NCI-H187 treated with DMSO at 0.1 percent for 48 hours (cell line): ENCODE measurements around the gene NUP188.

ENCODE experiments used
- DNase-seq: peaks from one replicate; lab custom pipeline; 2025; lab: John Stamatoyannopoulos, UW

NUP188 gene, protein sequence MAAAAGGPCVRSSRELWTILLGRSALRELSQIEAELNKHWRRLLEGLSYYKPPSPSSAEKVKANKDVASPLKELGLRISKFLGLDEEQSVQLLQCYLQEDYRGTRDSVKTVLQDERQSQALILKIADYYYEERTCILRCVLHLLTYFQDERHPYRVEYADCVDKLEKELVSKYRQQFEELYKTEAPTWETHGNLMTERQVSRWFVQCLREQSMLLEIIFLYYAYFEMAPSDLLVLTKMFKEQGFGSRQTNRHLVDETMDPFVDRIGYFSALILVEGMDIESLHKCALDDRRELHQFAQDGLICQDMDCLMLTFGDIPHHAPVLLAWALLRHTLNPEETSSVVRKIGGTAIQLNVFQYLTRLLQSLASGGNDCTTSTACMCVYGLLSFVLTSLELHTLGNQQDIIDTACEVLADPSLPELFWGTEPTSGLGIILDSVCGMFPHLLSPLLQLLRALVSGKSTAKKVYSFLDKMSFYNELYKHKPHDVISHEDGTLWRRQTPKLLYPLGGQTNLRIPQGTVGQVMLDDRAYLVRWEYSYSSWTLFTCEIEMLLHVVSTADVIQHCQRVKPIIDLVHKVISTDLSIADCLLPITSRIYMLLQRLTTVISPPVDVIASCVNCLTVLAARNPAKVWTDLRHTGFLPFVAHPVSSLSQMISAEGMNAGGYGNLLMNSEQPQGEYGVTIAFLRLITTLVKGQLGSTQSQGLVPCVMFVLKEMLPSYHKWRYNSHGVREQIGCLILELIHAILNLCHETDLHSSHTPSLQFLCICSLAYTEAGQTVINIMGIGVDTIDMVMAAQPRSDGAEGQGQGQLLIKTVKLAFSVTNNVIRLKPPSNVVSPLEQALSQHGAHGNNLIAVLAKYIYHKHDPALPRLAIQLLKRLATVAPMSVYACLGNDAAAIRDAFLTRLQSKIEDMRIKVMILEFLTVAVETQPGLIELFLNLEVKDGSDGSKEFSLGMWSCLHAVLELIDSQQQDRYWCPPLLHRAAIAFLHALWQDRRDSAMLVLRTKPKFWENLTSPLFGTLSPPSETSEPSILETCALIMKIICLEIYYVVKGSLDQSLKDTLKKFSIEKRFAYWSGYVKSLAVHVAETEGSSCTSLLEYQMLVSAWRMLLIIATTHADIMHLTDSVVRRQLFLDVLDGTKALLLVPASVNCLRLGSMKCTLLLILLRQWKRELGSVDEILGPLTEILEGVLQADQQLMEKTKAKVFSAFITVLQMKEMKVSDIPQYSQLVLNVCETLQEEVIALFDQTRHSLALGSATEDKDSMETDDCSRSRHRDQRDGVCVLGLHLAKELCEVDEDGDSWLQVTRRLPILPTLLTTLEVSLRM (N-terminal part only)

DNA sequence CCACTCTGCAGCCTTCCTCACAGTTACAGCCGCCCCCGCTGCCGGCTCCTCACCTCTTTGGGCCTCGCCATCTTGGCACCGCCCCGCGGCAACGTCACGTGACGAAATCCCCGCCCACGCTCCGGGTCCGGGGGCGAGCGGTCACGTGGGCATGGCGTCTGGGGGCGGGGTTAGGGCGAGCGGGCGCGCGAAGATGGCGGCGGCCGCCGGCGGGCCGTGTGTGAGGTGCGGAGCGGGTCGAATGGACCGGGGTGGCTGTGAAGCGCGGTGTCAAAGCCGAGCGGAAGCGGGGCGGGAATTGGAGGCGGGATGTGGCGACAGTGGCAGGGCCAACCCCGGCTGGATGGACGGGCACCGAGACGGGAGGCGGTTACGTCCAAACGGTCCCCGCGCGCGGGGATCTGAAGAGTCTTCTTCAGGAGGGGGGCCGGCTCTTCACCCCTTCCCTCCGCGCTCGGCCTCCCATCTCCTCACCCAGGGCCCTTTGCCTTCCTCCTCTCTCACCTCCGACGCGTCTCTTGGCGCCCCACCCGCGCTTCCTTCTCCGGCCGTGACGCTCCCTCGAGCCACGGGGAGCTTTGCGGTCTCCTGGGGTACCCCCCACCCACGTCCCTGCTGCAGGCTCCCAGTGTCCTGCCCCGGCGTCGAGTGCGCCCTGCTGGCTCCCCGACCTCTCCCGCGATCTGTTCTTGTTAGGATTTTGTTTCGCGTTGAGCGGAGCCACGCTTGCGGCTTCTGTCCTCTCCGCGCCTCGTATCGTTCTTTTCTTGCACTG, at the start of gene NUP188, which contains the start of gene DOLK:
Gene NUP188, plus strand, starts transcription at position 173 of the 775 bp plus-strand sequence. Its CDS starts 21 bp downstream, at position 194.
Gene DOLK, minus strand, starts transcription at position 77 of the 775 bp plus-strand sequence. CDS start 300 bp downstream, outside the sequence.
- DNase-seq: no peak

DNA sequence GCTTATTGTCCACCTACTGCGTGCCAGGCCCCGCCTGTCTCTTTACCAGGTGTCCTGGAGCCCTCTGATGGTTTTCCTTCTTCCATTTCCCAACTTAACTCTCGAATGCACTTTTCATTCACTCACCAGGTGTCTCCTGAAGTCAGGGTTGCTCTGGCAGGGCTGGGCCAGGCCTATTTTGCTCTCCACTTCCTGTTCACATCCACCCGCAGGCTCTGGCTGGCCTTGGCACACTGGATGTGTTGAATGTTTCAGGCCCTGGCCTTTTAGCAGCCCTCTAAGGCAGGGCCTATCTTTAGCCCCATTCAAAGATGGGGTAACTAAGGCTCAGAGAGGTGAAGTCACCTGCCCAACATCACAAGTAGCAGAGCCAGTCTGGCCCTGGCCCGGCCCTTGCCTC, 49.1 kb upstream of the NUP188 start:
- DNase-seq: no peak

DNA sequence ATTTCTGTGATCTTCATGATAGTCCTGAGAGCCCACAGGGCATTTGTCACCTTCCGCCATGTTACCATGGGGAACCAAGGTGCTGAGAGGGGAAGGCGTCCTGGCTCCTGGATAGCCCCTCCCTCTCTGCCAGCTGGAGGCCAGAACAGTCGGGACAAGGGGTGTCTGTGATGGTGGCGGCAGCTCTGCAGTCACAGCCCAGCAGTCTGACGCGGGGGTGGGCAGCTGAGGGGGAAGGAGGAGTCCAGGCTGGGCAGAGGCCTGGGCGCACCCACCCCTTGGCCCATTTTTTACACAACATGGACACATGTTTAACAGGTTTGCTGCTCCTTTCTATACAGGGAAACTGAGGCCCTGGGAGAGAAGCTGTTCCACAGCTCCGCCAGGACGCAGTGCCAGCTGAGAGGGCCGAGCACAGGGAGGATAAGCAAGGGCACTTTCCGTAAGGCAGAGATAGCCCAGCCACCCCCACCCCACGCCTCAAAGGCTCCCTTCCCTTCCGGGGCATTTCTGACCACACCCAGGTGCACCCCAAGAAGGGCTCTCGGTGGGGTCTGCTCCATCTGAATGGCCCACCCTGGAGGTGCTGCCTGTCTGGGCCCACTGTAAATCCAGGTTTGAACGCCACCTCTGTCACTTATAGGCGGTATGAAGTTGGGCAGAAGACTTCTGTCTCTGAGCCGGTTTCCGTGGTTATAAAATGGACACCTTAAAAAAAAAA, 48.5 kb upstream of the NUP188 start:
- no peak for DNase-seq

DNA sequence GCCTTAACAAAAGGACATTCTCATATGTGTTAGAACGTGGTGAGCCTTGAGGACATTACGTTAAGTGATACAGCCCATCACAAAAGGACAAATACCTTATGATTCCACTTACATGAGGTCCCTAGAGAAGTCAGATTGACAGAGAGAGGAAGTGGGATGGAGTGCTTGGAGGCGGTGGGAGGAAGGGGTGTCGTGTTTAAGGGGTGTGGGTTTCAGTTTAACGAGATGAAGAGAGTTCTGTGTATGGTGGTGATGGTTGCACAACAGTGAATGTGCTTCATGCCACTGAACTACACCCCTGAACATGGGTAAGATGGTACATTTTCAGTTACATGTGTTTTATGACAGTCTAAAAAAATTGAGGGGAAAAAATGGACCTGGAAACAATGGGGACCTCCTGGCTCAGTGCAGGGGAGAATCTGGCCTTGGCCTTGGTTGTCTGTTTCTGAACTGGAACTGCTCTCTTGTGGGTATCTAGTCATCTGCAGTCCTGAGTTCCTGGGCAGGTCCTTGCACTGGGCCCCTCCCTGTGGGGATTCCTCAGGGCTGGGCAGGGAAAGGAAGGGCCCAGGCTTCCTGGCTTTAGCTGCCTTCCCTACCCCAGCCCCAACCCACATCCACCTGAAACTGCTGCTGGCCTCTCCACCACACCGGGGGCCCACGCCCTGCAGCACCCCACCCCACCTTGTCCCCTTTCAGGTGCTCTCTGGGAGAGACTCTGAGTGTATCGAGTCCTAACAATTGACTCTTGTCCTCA, 47.8 kb upstream of the NUP188 start:
- no peak for DNase-seq

DNA sequence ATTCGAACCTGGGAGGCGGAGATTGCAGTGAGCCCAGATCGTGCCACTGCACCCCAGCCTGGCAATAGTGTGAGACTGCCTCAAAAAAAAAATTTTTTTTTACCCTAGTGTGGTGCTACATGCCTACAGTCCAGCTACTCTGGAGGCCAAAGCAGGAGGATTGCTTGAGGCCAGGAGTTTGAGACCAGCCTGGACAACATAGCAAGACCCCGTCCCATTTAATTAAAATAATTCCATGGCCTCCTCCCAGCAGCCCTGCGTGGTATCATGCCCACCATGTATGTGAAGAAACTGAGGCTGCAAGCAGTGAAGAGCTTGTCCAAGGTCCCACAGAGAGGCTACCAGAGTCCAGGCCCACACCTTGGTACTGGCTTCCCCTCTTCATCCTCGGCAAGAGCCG, 46.1 kb upstream of the NUP188 start:
- DNase-seq: no peak

DNA sequence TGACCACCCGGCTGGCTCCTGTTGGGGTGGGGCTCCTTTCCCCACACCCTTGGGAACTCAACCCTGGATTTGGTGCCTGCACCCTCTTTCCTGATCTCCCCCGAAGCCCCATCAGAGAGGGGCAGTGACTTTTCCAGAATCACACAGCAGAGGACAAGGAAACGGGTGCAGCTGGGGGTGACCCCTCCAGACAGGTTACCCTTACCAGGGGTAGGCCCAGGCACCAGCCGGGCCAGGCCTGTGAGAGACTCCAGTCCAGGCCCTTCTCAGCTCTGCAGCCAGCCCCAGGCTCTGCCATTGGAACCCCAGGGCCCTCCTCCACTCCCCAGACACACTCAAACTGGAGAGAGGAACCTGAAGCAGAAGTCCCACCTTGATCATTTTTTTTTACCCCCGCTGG, 45.7 kb upstream of the NUP188 start:
- no peak for DNase-seq

DNA sequence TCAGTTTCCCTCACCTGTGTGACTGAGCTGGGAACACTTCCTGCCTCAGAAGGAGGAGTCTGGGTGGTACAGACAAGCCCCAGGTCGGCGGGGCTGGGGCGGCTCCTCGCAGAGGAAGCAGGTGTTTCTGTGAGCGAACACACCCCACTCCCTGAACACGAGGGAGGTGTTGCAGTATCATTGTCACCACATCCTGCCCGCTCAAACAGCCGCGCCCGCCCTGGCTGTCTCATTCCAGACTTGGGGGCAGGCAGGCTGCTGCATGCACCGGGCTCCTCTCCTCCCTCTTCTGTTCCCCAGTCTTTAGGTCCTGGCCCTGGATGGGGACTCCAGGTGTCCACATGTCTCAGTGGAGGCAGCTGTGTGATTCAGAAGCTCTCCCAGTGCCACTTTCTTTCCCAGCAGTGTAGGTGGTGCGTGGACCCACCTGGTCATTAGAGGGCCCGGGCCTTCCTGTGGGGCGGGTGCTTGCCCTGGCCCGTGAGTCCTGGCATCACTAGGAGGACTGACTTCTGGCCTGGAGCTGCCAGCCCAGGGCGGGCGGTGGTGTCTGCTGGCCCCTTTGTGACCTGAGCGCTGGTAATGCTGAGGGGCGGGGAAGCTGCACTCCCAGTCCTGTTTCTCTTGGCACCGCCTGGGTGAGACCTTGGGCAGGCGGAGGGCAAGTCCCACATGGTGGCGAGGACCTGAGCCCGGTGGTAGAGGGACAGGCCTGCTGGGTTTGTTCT, 45.0 kb upstream of the NUP188 start:
- DNase-seq: no peak

DNA sequence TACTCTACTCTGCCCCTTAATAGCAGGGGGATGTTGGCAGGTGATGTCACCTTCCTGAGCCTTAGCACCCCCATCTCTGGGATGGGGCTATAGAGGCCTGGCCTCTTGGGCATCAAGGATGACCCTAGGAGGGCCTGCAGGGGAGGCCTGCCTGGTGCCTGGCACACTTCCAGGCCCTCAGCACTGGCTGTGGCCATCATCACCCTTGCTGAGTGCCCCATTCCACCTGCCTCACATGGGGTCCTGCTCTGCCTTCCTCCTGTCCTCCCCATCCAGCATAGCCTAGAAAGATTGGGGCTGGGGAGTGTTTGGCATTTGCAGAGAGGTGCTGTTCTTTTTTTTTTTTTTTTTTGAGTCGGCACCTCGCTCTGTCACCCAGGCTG, 44.4 kb upstream of the NUP188 start:
- DNase-seq: no peak

DNA sequence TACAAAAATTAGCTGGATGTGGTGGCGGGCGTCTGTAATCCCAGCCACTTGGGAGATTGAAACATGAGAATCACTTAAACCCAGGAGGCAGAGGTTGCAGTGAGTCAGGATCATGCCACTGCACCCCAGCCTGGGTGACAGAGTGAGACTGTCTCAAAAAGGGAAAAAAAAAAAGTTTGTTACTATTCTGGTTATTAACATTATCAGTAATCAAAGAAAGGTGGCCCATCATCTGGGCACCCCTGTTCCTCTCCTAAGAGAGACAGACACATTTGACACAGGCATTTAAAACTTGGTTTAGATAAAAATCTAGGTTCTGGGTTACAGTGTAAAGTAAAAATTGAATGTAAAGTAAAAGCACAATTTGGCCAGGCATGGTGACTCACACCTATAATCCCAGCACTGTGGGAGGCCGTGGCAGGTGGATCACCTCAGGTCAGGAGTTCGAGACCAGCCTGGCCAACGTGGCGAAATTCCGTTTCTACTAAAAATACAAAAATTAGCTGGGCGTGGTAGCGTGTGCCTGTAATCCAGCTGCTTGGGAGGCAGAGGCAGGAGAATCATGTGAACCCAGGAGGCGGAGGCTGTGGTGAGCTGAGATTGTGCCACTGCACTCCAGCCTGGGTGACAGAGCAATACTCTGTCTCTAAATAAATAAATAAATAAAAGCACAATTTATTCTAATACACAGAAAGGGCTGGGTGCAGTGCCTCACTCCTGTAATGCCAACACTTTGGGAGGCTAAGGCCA, 43.5 kb upstream of the NUP188 start:
- no peak for DNase-seq

DNA sequence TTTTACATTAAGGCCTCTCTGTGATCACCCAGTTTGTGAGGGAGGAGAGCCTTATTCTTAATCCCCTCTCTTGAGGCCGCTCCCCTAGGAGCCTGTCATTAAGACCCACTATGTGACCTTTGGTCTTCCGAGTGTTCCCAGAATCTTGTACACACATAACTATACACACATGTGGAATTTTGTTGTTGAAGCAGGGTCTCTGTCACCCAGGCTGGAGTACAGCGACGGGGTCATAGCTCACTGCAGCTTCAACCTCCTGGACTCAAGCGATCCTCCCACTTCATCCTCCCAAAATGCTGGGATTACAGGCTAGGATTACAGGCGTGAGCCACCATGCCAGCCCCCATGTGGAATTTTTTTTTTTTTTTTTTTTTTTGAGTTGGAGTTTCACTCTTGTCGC, 41.5 kb upstream of the NUP188 start:
- no peak for DNase-seq

DNA sequence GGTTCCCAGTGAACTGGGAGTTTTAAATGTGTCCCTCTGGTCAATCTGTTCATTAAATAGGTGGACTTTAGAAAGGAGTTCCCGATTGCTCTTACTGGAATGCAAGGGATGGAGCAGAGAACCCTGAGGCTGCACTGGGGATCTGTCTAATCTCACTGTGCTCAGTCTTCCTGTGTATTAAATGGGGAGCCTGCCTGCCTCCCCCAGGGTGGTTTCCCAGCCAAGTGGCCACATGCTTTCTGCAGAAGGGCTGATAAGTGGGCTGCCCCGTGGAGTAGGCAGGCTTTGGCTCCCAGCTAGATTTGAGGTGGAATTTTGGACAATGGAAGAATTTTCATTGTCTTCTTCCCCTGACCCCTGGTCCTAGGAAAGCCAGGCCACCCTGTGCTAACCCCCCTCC, 40.8 kb upstream of the NUP188 start:
- no peak for DNase-seq

DNA sequence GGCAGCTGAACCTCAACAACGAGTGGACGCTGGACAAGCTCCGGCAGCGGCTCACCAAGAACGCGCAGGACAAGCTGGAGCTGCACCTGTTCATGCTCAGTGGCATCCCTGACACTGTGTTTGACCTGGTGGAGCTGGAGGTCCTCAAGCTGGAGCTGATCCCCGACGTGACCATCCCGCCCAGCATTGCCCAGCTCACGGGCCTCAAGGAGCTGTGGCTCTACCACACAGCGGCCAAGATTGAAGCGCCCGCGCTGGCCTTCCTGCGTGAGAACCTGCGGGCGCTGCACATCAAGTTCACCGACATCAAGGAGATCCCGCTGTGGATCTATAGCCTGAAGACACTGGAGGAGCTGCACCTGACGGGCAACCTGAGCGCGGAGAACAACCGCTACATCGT, 39.1 kb upstream of the NUP188 start:
- no peak for DNase-seq

DNA sequence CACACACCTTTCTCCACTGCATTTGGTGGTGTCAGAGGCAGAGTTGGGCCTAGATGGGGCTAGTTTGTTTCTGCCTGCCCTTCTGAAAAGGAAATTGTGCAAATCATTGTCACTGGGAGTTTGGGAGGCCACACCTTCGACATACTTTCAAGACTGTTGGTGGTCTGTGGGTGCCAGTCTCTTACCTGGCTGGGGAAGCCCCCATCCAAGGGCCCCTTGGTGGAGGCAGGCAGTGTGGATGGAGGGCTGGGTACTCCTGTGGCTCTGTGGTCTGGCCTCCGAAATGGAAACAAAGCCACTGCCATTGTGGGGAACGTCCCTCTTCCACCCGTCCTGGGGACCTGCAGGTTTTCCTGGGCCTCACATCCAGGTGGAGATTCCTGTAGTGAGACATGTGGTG, 37.6 kb upstream of the NUP188 start:
- DNase-seq: no peak

DNA sequence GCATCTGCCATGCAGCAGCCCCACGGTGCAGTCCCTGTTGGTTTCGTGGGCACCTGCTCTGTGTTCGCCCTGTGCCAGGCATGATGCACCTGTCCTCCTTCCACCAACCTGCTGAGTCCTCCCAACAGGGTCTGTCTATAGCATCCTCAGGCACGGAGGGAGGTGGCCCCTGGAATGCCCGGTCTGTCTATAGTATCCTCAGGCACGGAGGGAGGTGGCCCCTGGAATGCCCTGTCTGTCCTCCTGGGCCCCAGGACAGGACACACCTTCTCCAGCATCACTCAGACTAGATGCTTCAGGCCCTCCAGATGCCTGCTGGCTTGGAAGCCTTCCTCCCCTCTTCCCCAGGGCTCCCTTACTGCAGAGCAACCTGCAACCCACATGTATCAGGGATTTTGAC, 36.6 kb upstream of the NUP188 start:
- DNase-seq: no peak

DNA sequence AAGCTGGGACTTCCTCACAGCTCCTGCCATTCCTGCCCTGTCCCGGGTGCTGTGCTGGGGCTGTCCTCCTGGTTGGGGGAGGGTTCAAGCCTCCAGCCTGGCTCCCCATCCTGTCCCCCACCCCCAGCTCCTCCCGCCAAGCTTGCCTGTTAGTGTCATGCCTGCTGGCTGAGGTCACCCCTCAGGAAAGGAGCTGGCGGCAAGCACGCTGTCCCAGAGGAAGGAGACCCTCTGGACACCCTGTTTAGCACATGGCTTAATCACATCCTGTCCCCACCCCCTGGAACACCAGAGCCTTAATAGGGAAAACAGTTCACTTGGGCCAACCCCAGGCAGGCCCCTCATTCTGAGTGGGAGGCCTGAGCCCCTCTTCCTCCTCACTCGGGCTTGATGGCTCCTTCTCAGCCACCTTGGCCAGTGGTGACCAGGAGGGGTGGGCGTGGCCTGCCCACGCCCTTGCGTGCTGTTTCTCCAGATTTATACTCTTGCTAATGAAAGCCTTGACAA, 35.9 kb upstream of the NUP188 start:
- no peak for DNase-seq

DNA sequence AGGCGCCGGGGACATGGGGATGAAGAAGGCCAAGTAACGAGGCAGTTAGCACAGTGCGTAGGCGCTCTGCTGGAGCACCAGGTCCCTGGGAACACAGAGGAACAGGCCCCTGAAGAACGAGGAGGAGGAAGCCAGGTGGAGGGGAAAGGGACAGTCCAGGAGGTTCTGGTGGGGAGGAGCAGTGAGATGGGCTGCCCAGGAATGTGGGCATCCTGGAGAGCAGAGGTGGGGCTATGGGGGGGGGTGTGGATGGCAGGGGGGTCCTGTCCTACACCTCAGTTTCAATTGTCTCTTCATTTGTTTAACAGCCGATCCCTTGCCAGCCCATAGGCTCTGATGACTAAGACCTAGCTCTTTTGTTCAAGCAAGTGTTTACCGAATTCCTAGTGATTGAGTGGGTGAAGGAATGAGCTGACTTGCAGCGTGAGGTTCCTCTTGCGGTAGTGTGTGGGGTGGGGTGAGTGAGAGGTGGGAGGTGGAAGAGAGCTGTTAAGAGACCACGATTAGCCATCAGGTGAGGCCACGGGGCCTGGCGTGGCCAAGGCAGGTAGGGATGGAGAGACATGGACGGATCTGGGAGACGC, 35.1 kb upstream of the NUP188 start:
- DNase-seq: no peak

DNA sequence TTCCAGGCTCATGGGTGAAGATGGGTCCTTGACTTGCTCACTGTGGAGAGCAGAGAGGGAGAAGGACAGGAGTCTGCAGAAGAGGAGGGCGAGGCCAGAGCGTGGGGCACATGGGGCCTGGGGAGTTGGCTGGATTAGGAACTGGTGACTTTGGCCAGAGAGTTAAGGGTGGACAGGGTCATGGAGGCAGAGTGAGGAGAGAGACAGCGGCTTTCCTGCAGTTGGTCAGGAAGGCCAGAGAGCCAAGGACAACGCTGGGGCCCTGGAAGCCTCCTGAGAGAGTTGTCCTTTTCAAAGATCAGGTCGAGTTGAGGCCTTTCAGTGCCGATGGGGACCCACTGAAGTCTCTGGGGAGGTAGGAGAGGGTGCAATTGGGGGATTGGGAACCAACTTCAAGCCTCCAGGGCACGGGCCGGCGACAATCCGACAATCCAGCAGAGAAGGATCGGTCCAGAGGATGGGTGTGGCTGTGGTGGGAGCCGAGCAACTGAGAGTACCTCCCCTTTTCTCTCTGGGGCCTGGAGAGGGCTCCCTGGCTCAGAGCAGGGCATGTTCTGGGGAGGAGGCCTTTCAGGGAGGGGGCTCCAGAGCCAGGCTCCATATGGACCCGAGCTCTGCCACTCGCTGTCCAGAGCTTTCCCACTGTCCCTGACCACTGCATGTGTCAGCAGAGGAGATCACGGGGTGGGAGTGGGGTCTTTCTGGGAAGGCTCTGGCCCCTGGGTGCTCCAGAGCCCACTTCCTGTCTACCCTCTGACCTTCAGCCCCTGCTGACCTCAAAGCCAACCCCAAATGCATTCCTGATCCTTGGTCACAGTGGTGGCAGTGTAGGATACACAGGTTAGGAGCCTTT, 34.2 kb upstream of the NUP188 start:
- no peak for DNase-seq
